T1000 (cell line): ENCODE results near the gene KRT7.
"Not testable (repeated sequence)": the region's sequence is repeated elsewhere in the genome, so short reads cannot be mapped to it uniquely, and the experiment has no call there.

Experiments
- DNase-seq: peaks from one replicate; lab custom pipeline; 2025; ENCODE audit warnings: mixed read lengths; lab: John Stamatoyannopoulos, UW

The KRT7 gene

DNA sequence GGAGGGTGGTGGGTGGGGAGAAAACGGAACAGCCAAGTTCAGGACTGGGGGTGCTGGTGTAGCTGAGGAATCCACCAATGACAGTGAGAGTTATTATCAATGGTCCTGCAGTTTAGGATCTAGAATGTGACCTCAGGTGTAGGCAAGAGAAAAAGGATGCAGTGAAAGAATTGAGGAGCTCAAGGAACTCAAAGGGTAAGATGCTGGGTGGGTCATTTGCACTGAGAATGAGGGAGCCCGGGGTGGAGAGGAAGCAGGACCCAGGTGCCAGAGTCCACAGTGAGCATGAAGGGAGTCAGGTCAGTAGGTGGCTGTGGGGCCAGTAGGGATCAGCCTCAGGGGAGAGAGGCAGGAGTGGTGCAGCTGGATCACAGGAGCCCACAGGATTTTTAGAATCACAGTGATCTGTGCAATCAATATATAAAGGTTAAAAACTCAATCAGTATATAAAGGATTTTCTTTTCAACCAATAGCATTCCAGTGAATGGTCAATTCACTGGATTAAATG, 3.2 kb upstream of the KRT7 start:
- no peak for DNase-seq

GRCh38 chr12:52230364-52231281, 2.4 kb upstream of the KRT7 start:
- DNase-seq = peak; percentile 100

GRCh38 chr12:52231305-52232202, 1.5 kb upstream of the KRT7 start:
- no peak for DNase-seq

GRCh38 chr12:52232203-52232673, 805 bp upstream of the KRT7 start:
- no peak for DNase-seq

GRCh38 chr12:52233462-52234207, 592 bp downstream of the KRT7 start:
- no peak for DNase-seq

DNA sequence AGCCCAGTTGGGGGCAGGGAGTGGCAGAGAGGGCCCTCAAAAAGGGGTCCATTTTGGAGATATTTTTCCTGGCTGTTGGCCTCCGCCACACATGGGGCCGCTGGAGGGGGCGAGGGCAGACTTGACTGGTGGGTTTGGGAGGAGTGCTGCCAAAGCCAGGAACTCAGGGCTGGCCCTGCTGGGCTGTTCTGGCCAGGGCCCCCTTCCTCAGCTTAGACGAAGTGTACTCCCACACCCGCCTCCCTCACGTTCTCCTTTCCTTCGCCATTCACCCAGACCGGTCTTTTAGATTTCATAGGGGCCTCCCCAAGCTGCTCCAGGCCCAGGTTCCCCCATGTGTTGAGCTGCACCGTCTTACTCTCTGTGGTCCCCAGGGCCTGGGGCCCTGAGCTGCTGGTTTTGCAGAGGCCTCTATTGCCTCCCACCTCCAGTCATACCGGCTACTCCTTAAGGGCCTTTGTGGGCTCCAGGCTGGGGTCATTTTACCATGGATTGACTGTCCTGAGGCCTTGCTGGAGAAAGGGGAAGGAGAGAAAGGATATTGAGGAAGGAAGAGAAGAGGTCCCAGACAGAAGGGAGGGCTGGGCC, 1.3 kb downstream of the KRT7 start:
- no peak for DNase-seq

GRCh38 chr12:52235001-52235764, 2.1 kb downstream of the KRT7 start:
- peak; percentile 99 for DNase-seq

DNA sequence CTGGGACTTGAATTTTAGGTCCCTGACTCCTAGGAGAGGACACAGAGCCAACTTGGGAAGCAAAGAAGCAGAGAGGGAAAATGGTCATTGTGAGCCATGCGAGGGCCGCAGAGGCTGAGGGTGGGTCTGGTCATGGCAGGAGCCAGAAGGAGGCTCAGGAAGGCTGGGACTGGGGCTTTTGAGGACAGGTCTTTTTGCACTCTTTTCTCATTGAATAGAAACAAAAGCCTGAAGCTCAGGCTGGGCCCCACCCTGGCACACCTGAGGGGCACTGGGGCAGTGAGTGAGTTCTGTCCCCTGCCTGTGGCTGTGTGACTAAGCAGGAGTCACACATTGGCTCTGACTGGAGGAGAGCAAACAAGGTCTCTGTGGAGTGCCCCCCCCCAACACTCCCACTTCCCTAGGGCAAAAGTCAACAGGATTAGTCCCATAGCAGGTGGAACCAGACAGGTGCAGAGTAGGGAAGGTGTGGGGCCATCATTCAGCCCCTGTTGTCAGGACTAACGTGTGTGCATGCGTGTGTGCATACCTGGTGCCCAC, 2.8 kb downstream of the KRT7 start:
- DNase-seq = no peak

DNA sequence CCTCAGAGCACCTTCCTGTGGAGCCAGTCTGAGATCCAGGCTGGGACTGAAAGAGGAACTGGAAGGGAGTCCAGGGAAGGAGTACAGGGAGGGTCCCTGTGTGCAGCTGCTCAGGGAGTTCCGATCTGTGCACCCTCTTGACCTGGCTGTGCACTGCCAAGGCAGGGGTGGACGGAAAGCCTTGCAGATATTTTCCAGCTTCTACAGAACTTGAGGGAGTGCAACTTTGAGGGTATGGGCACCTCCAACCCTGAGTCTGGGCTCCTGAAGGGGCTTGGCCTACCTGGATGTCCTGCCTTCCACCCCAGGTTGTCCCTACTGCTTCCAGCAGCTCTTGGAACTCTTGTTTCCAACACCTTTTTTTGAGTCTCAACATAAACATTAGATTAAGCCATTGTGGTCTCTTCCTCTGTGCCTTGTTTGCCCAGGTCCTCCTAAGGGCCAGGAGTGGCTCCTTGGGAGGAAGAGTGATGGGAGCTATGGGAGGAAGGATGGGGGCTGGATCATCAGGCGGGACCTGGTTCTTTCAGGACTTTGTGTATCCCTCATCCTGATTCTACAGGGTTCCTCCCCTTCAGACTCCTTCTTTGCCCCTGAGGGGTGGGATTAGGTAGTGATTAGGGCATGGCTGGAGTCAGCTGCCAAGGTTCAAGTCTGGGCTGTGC, 3.5 kb downstream of the KRT7 start:
- no peak for DNase-seq

GRCh38 chr12:52238207-52238840, 5.3 kb downstream of the KRT7 start:
- DNase-seq = no peak

GRCh38 chr12:52238916-52239646, 6.0 kb downstream of the KRT7 start:
- no peak for DNase-seq

DNA sequence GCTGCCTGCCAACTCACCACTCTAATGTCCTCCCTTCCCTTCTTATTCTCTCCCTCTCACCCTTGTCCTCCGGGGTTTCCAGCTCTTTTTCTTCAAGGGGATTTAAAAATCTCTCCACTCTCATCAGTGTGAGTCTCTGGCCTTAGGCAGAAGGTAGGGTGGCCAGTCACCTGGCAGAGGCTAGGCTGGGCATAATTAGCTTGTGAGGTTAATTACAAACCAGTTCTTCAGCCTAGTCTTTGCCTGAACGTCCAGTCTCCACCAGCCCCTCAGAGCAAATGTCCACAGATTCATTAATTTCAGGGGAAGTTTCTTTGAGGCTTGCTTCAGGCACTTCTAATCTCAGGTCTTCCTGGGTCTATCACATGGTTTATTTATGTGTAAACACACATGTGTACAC, 6.7 kb downstream of the KRT7 start:
- no peak for DNase-seq

- not testable (repeated sequence) for DNase-seq
Observed at GRCh38 chr12:52240247-52240646, 7.2 kb downstream of the KRT7 start.

DNA sequence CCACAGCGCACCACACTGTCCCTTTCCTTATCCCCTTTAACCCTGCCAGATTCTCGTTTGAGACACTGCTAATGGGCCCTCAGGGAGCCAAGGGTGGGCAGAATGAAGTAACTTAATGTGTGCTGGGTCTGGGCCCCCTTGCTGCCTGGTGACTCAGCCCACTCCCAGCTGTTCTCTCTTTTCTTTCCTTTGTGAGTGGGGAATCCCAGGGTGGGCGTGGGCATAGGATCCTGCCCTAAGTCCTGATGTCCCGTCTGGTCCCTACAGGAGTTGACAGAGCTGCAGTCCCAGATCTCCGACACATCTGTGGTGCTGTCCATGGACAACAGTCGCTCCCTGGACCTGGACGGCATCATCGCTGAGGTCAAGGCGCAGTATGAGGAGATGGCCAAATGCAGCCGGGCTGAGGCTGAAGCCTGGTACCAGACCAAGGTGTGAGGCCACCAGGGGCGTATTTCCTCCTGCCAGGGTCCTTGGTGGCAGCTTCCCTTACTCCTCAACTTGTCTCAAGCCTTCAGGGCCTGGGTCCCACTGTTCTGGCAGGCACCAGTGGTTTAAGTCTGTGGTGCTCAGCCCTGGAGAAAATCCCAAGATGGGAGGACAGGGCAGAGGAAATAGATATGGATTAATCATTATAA, 8.3 kb downstream of the KRT7 start:
- peak; percentile 99 for DNase-seq

GRCh38 chr12:52242442-52243258, 9.6 kb downstream of the KRT7 start:
- DNase-seq = no peak

DNA sequence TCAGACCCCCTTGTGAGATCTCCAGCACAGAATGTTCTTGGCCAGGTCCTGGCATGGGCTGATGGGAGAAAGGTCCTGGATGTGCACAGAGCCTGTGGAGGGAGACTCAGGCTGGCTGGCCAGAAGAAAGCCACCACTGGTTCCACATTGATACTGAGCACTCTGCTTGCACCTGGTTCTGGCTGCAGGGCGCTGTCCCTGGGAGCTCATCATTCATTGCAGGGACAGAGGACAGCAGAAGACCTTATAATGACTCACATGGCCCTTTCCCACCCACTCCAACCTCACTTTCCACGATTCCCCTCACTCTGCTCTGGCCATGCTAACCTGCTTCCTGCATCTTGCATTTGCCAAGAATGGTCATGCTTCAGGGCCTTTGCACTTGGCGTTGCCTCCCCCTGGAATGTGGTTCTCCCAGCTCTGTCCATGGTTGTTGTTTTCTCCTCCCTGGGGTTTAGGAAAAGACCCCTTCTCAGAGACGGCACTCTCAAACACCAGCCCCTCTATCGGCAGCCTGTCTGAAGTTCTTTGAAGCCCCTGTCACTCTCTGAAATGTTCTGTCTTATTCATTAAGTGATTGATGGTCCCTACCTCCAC, 10.3 kb downstream of the KRT7 start:
- peak; percentile 99 for DNase-seq
